ENCODE measurements around the gene PTOV1. TPM values are rescaled to one million over a fixed set of nuclear protein-coding genes. Genes with fewer than 3 reads are reported as not detected.

The PTOV1 gene
- total and polyA plus RNA-seq, 2 of the 13 experiments (the other 11 are each of a cell fraction or from before 2014, with no cell fraction given) = 63.5 to 68.5 TPM

DNA sequence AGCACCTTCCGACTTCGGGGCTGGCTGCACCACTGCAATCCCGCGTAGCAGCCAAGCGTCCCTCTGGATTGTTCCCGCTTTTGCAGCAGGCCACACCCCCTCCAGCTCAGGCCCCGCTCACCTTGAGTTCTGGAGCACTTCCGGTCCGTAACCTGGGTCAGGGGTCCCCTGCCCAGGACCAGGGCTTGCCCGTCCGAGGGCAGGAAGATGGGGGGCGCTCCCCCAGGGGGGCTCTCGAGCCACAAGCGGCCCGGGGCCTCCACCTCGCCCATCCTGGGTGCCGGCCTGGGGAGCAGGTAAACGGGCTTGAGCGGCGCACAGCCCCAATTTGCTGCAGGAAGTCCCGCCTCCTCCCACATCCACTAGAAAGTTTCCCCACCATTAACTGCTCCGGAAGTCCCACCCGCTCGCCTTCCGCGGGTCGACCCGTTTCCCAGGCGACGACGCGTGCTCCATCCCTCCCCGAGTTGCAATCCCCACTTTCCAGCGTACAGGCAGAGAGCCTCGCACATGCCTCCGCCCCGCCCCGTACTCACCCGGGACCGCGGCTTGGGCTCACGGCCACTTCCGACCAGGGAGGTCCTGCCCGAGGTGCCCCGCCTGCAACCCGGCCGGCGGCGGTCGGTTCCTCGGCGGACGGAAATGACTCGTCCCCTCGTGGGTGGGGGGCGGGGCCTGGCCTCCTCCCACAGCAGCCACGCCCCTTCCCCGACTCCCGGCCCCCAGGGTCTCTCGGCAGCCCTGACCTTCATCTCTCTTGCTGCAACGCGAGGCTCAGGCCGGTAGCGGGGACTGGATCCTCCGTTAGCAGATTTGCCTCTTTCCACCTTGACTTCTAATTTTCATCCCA, 16.2 kb downstream of the PTOV1 start, which contains the start of gene PNKP (continued):
- TF ChIP-seq ZBTB3 (CRISPR knock-in tag; IDR thresholded peaks at IDR 0.05; ENCODE audit: borderline replicate concordance, low read depth) (no peak), ZBTB44 (CRISPR knock-in tag; IDR thresholded peaks at IDR 0.05) (no peak), REPIN1 (CRISPR knock-in tag; IDR thresholded peaks at IDR 0.05; ENCODE audit: borderline replicate concordance, low read depth) (no peak), NBN (conservative IDR thresholded peaks at IDR 0.05) (no peak), U2AF1 (optimal IDR thresholded peaks at IDR 0.05; ENCODE audit: low read depth, low read length) (no peak), ZNF180 (CRISPR knock-in tag; IDR thresholded peaks at IDR 0.05; ENCODE audit: borderline replicate concordance, low read depth) (no peak), IRF2 (CRISPR knock-in tag; IDR thresholded peaks at IDR 0.05) (0 out of 2 replicates have a peak, but pooled peaks have one; percentile 35), CBX5 (CRISPR knock-in tag; IDR thresholded peaks at IDR 0.05; ENCODE audit: borderline replicate concordance) (peak; percentile 49; the same call in 1 of the 2 replicates), SMC3 (IDR thresholded peaks at IDR 0.05; ENCODE audit: low read length) (no peak), MED1 (CRISPR knock-in tag; IDR thresholded peaks at IDR 0.05) (peak; percentile 46), ZC3H4 (CRISPR knock-in tag; IDR thresholded peaks at IDR 0.05; ENCODE audit: borderline replicate concordance) (no peak), RBAK (CRISPR knock-in tag; IDR thresholded peaks at IDR 0.05) (no peak), ZNF318 (CRISPR knock-in tag; IDR thresholded peaks at IDR 0.05) (peak; percentile 72; the same call in 1 of the 2 replicates), ZNF280D (CRISPR knock-in tag; IDR thresholded peaks at IDR 0.05) (no peak), ZNF652 (CRISPR knock-in tag; IDR thresholded peaks at IDR 0.05; ENCODE audit: borderline replicate concordance, low read depth) (no peak; the same call in 1 of the 2 replicates), YEATS2 (CRISPR knock-in tag; IDR thresholded peaks at IDR 0.05; ENCODE audit: borderline replicate concordance) (peak; percentile 67; the same call in 1 of the 2 replicates)

All from HepG2 (cell line).